Measurements from ENCODE around the gene DNHD1. TPM values are rescaled to one million over a fixed set of nuclear protein-coding genes. Genes with fewer than 3 reads are reported as not detected.

The DNHD1 gene
- total and polyA plus RNA-seq, 2 of the 8 experiments (the other 6 are each of a cell fraction or from before 2014, with no cell fraction given), result 5.0 to 6.8 TPM

- peaks cover 14 to 39% of the 10 kb centered on the region in 2 experiments for H3K79me2 ChIP-seq (ENCODE audit: control insufficient read depth in 1 of 2, insufficient read depth in 2 of 2, low read length in 2 of 2)
- no peak for FAIRE-seq
- TF ChIP-seq RXRA (IDR thresholded peaks at IDR 0.05; ENCODE audit: insufficient read depth, low read depth, low read length) (no peak), MAFK (IDR thresholded peaks at IDR 0.05; ENCODE audit: low read depth, low read length) (no peak), PHF8 (conservative IDR thresholded peaks at IDR 0.05; ENCODE audit: low read depth, low read length) (no peak), SP2 (IDR thresholded peaks at IDR 0.05; ENCODE audit: low read length) (no peak), BCL11A (IDR thresholded peaks at IDR 0.05; ENCODE audit: low read depth in 2 of 2, low read length in 2 of 2) (no peak), GTF2F1 (IDR thresholded peaks at IDR 0.05; ENCODE audit: borderline replicate concordance, low read depth, low read length) (no peak), EP300 (IDR thresholded peaks at IDR 0.05; ENCODE audit: borderline replicate concordance in 1 of 2, low read depth in 2 of 2, low read length in 2 of 2) (no peak), MAX (IDR thresholded peaks at IDR 0.05) (no peak), KDM4A (IDR thresholded peaks at IDR 0.05; ENCODE audit: low read depth, low read length, severe bottlenecking) (no peak), CREB1 (IDR thresholded peaks at IDR 0.05) (no peak), JUND (IDR thresholded peaks at IDR 0.05; ENCODE audit: low read length) (no peak), TEAD4 (IDR thresholded peaks at IDR 0.05; ENCODE audit: low read depth, low read length) (no peak), HDAC6 (IDR thresholded peaks at IDR 0.05; ENCODE audit: low read depth, low read length) (no peak), NRF1 (IDR thresholded peaks at IDR 0.05; ENCODE audit: low read depth, low read length) (no peak)
Observed at GRCh38 chr11:6481924-6482275, 15.2 kb upstream of the DNHD1 start.

More at GRCh38 chr11:6481924-6482275, 15.2 kb upstream of the DNHD1 start:
- no peak overlapping the region for H2BK20ac ChIP-seq (ENCODE audit: low read length)
- H3K23ac ChIP-seq (ENCODE audit: insufficient read length), result no peak overlapping the region
- WGBS, 2 experiments (ENCODE audit: extremely low coverage in 1 of 2, insufficient coverage in 1 of 2, insufficient read length in 1 of 2, insufficient replicate concordance in 2 of 2, low coverage in 1 of 2, low lambda C conversion rate in 2 of 2, missing lambda C conversion rate in 1 of 2), result 40% methylated on average over 13 of the region's 13 CpGs; no CpG with 5 or more reads in 1 of the 2 experiments
- 0 out of 2 replicates have a peak overlapping the region, but pooled peaks have one; percentile 67 for H2BK15ac ChIP-seq (ENCODE audit: low read length)
- H3K9ac ChIP-seq (replicated peaks in 1 of 4; ENCODE audit: extremely low read depth in 1 of 4, low read depth in 3 of 4, low read length in 3 of 4), result peak overlapping the region; percentile 95 to 98 (median 97)
- DNase-seq (ENCODE audit: low read depth in 1 of 2, low spot score in 2 of 2), result no peak
- H3K4me2 ChIP-seq (ENCODE audit: insufficient read depth in 1 of 2, low read depth in 2 of 2, low read length in 2 of 2), result peak overlapping the region; percentile 97 to 99
- H3K23me2 ChIP-seq (ENCODE audit: low read depth, low read length), result peaks cover 11% of the 10 kb centered on the region
- peak overlapping the region; percentile 94 for H2BK12ac ChIP-seq (ENCODE audit: low read depth, low read length)
- H3K9me3 ChIP-seq (ENCODE audit: insufficient read depth in 2 of 2, low read depth in 1 of 2, low read length in 1 of 2), result no peaks in the 10 kb centered on the region
- H4K8ac ChIP-seq (ENCODE audit: extremely low read depth, insufficient read depth, low read length), result peak overlapping the region; percentile 94; the same call in 1 of the 2 replicates
- peak overlapping the region; percentile 89 to 100 (median 100) for H3K4me3 ChIP-seq (ENCODE audit: extremely low read depth in 1 of 4, insufficient read depth in 2 of 4, low read depth in 3 of 4, low read length in 4 of 4)
- CTCF ChIA-PET (ENCODE audit: partially characterized antibody), result interaction anchor here (0.9 to 2.5 kb wide), 11 partner anchors 8 to 212 kb away, joined by 3 to 12 read pairs (median 4); partner anchors contain the start of gene DNHD1
- no peaks in the 10 kb centered on the region for H3K27me3 ChIP-seq (replicated peaks in 1 of 4; ENCODE audit: control insufficient read depth in 3 of 4, extremely low read depth in 1 of 4, insufficient read depth in 3 of 4, low read length in 3 of 4)
- no peak overlapping the region for H3K18ac ChIP-seq (ENCODE audit: extremely low read depth, low read length)
- no peak overlapping the region for H2AFZ ChIP-seq (ENCODE audit: low read length)
- H3K27ac ChIP-seq (ENCODE audit: low read depth, low read length), result peak overlapping the region; percentile 93
- peaks cover 21 to 69% (median 46%) of the 10 kb centered on the region in 4 experiments for H3K36me3 ChIP-seq (ENCODE audit: control insufficient read depth in 2 of 4, insufficient read depth in 4 of 4, low read length in 3 of 4)
- H2AK5ac ChIP-seq (ENCODE audit: low read depth, low read length), result peak overlapping the region; percentile 91
- peaks cover 4 to 13% (median 5%) of the 10 kb centered on the region in 4 experiments for H3K4me1 ChIP-seq (replicated peaks in 1 of 4; ENCODE audit: control insufficient read depth in 3 of 4, insufficient read depth in 4 of 4, low read length in 3 of 4)
- no peak overlapping the region for H2BK120ac ChIP-seq (replicated peaks; ENCODE audit: low read depth, low read length)
- H3K14ac ChIP-seq (ENCODE audit: insufficient read length), result no peak overlapping the region
- H3K4ac ChIP-seq (replicated peaks; ENCODE audit: insufficient read length, low read depth, low read length), result peak overlapping the region; percentile 41
- peaks cover 14% of the 10 kb centered on the region for H3K79me1 ChIP-seq (ENCODE audit: low read depth, low read length)
- POLR2A ChIA-PET (ENCODE audit: partially characterized antibody), result interaction anchor here (0.9 to 2.2 kb wide), 13 partner anchors 8 to 125 kb away, joined by 3 to 13 read pairs (median 5); partner anchors contain the start of genes DNHD1, HPX, SMPD1 and TRIM3
- no peak overlapping the region for H4K91ac ChIP-seq (replicated peaks; ENCODE audit: insufficient read length, low read length)
- H4K20me1 ChIP-seq (replicated peaks in 1 of 2; ENCODE audit: control insufficient read depth in 1 of 2, insufficient read depth in 2 of 2, low read length in 2 of 2), result peaks cover 1 to 12% of the 10 kb centered on the region in 2 experiments
- no peak overlapping the region for H3K56ac ChIP-seq (replicated peaks; ENCODE audit: insufficient read length, low read depth, low read length)
- peak overlapping the region; percentile 11 for H4K5ac ChIP-seq (ENCODE audit: insufficient read length, low read depth, low read length)
- H2BK5ac ChIP-seq (ENCODE audit: low read depth, low read length), result peak overlapping the region; percentile 92

Data from H1 (cell line).